GM21423 (cell line): Measurements from ENCODE around the gene MEIKIN.

Experiments
- ATAC-seq: cut with Tn5 transposase; IDR thresholded peaks from one replicate; pipeline ENCODE4 v1.9.1; 2021; ENCODE audit warnings: mild to moderate bottlenecking, moderate library complexity; ENCODE audit not compliant: unreplicated experiment

The MEIKIN gene

GRCh38 chr5:131774652-131775367 lies 170.7 kb downstream of the MEIKIN start:
- ATAC-seq, result no peak

GRCh38 chr5:131773805-131774204 lies 171.7 kb downstream of the MEIKIN start:
- no peak for ATAC-seq

GRCh38 chr5:131771692-131772091 lies 173.8 kb downstream of the MEIKIN start:
- ATAC-seq, result no peak

- no peak for ATAC-seq
Observed at GRCh38 chr5:131769961-131770360, 175.5 kb downstream of the MEIKIN start.

GRCh38 chr5:131769336-131769735 lies 176.1 kb downstream of the MEIKIN start:
- no peak for ATAC-seq

GRCh38 chr5:131767891-131768290 lies 177.6 kb downstream of the MEIKIN start:
- ATAC-seq, result no peak

- ATAC-seq, result no peak
Observed at GRCh38 chr5:131766689-131767088, 178.8 kb downstream of the MEIKIN start.

- no peak for ATAC-seq
Observed at GRCh38 chr5:131765261-131765660, 180.2 kb downstream of the MEIKIN start.

GRCh38 chr5:131763968-131764367 lies 181.5 kb downstream of the MEIKIN start:
- no peak for ATAC-seq

GRCh38 chr5:131760793-131761192 lies 184.7 kb downstream of the MEIKIN start:
- ATAC-seq, result no peak

GRCh38 chr5:131759704-131760103 lies 185.8 kb downstream of the MEIKIN start:
- no peak for ATAC-seq

GRCh38 chr5:131758520-131758900 lies 187.0 kb downstream of the MEIKIN start:
- peak; percentile 39 for ATAC-seq

GRCh38 chr5:131757830-131758519 lies 187.5 kb downstream of the MEIKIN start:
- ATAC-seq, result no peak
